Measurements from ENCODE around the gene TMPRSS9.
"Not testable (repeated sequence)": the region's sequence is repeated elsewhere in the genome, so short reads cannot be mapped to it uniquely, and the experiment has no call there.

The TMPRSS9 gene

DNA sequence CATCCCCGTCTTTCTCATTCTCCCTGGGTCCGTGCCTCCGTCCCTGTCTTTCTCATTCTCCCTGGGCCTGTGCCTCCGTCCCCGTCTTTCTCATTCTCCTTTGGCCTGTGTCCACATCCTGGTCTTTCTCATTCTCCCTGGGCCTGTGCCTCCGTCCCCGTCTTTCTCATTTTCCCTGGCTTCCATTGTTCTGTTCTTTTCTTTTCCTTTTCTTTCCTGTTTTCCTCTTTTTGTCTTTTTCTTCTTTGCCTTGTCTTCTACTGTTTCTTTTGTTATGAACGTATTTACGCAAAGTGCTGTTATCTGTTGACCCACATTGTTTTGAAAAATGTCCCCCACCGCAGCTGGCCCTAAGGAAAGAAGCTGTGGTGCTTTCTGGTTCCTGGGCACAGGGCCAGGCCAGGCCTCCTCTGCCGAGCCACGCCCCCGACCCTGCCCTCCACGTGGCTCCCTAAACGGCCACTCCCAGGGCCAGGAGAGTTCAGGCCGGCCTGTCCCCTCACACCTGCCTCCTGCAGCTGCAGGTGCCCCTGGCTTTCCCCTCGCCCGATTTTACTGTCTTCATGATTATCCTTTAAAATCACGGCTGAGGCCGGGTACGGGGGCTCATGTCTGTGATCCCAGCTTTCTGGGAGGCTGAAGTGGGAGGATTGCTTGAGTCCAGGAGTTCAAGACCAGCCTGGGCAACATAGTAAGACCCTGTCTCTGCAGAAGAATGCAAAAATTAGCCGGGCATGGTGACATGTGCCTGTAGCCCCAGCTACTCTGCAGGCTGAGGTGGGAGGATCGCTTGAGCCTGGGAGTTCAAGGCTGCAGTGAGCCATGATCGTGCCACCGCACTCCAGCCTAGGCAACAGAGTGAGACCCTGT lies 14.0 kb upstream of the TMPRSS9 start:
- Histone ChIP-seq H3K9ac (ENCODE audit: low read length) (no peak overlapping the region), H3K4me3 (ENCODE audit: low read depth in 1 of 2, low read length in 2 of 2) (no peak overlapping the region), H3K27me3 (ENCODE audit: control insufficient read depth in 1 of 2, insufficient read depth in 2 of 2, low read length in 2 of 2) (no peaks in the 10 kb centered on the region), H3K36me3 (ENCODE audit: insufficient read depth, low read length) (peaks cover 16% of the 10 kb centered on the region), H3K4me1 (ENCODE audit: insufficient read depth, low read length) (no peaks in the 10 kb centered on the region), H3K27ac (ENCODE audit: low read depth, low read length) (no peak overlapping the region), H3K9me3 (ENCODE audit: low read length) (no peaks in the 10 kb centered on the region)

DNA sequence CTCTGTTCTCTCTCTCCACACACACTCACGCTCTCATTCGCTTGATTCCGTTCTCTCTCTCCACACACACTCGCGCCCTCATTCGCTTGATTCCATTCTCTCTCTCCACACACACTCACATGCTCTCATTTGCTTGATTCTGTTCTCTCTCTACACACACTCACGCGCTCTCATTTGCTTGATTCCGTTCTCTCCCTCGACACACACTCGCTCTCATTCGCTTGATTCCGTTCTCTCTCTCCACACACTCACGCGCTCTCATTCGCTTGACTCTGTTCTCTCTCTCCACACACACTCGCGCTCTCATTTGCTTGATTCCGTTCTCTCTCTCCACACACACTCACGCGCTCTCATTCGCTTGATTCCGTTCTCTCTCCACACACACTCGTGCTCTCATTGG lies 10.2 kb upstream of the TMPRSS9 start:
- not testable (repeated sequence) for H3K27me3 ChIP-seq (ENCODE audit: control insufficient read depth in 1 of 2, insufficient read depth in 2 of 2, low read length in 2 of 2); H3K27ac ChIP-seq (ENCODE audit: low read depth, low read length); H3K36me3 ChIP-seq (ENCODE audit: insufficient read depth, low read length); H3K4me1 ChIP-seq (ENCODE audit: insufficient read depth, low read length); H3K9me3 ChIP-seq (ENCODE audit: low read length); H3K4me3 ChIP-seq (ENCODE audit: low read depth in 1 of 2, low read length in 2 of 2); H3K9ac ChIP-seq (ENCODE audit: low read length)

DNA sequence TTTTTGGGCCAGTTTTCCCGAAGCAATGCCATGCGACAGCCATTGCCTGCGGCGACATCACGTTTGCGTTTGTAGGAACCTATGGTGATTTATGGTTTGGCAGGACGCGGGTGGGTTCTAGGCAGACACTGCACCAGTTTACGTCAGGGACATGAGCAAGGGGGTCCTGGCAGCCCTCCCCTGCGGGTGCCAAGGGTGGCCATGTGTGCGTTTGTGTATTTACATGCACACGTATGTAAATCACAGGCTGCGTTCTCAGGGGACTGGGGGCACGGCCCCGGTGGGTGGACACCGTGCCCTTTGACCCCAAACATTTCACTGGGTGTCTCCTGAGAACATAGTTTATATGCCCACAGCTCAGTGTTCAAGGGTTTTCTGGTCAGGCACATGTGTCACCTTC lies 9.4 kb upstream of the TMPRSS9 start:
- H3K9ac ChIP-seq (ENCODE audit: low read length) = no peak overlapping the region
- H3K4me1 ChIP-seq (ENCODE audit: insufficient read depth, low read length) = no peaks in the 10 kb centered on the region
- no peaks in the 10 kb centered on the region for H3K9me3 ChIP-seq (ENCODE audit: low read length)
- no peak overlapping the region for H3K27ac ChIP-seq (ENCODE audit: low read depth, low read length)
- no peak overlapping the region for H3K4me3 ChIP-seq (ENCODE audit: low read depth in 1 of 2, low read length in 2 of 2)
- peaks cover 10% of the 10 kb centered on the region for H3K36me3 ChIP-seq (ENCODE audit: insufficient read depth, low read length)
- no peaks in the 10 kb centered on the region for H3K27me3 ChIP-seq (ENCODE audit: control insufficient read depth in 1 of 2, insufficient read depth in 2 of 2, low read length in 2 of 2)

DNA sequence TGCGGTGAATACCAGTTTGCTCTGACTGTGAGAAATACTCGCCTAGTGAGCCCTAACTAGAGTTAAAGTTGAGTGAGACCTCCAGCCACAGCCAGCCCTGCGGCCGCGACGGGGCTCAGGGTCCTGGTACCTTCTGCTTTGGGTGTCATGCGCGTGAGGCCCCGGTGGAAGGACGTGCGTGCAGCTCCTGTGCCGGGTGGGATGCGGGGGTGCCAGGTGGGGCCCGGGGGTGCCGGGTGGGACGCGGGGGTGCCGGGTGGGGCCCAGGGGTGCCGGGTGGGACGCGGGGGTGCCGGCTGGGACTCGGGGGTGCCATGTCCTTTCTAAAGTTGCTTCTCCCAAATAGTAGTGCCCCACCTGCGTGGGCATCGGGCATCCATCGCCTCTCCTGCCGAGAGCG lies 8.5 kb upstream of the TMPRSS9 start:
- Histone ChIP-seq H3K27ac (ENCODE audit: low read depth, low read length) (no peak overlapping the region), H3K4me1 (ENCODE audit: insufficient read depth, low read length) (no peaks in the 10 kb centered on the region), H3K27me3 (ENCODE audit: control insufficient read depth in 1 of 2, insufficient read depth in 2 of 2, low read length in 2 of 2) (no peaks in the 10 kb centered on the region), H3K9me3 (ENCODE audit: low read length) (no peaks in the 10 kb centered on the region), H3K4me3 (ENCODE audit: low read depth in 1 of 2, low read length in 2 of 2) (no peak overlapping the region), H3K9ac (ENCODE audit: low read length) (no peak overlapping the region), H3K36me3 (ENCODE audit: insufficient read depth, low read length) (peaks cover 10% of the 10 kb centered on the region)

DNA sequence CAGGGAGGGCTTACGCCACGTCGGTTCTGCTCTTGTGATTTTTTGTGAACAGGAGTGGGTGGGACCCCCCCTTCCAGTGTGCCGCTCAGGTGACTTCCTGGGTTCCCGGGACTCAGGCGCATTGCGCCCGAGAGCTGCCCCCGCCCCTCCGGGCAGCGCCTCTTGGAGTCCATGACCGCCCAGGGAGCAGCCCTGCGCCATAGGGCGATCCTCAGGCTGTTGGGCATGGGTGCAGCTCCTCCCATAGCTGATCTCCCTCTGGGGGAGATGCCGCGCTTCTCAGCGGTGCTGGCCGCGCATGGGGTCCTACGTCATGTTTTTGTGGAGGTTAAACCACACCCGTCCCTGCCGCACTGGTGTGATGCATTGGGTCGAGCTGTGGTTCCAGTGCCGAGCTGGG lies 7.9 kb upstream of the TMPRSS9 start:
- Histone ChIP-seq H3K9me3 (ENCODE audit: low read length) (no peaks in the 10 kb centered on the region), H3K27me3 (ENCODE audit: control insufficient read depth in 1 of 2, insufficient read depth in 2 of 2, low read length in 2 of 2) (no peaks in the 10 kb centered on the region), H3K27ac (ENCODE audit: low read depth, low read length) (no peak overlapping the region), H3K4me3 (ENCODE audit: low read depth in 1 of 2, low read length in 2 of 2) (no peak overlapping the region), H3K4me1 (ENCODE audit: insufficient read depth, low read length) (no peaks in the 10 kb centered on the region), H3K36me3 (ENCODE audit: insufficient read depth, low read length) (peaks cover 10% of the 10 kb centered on the region), H3K9ac (ENCODE audit: low read length) (no peak overlapping the region)

DNA sequence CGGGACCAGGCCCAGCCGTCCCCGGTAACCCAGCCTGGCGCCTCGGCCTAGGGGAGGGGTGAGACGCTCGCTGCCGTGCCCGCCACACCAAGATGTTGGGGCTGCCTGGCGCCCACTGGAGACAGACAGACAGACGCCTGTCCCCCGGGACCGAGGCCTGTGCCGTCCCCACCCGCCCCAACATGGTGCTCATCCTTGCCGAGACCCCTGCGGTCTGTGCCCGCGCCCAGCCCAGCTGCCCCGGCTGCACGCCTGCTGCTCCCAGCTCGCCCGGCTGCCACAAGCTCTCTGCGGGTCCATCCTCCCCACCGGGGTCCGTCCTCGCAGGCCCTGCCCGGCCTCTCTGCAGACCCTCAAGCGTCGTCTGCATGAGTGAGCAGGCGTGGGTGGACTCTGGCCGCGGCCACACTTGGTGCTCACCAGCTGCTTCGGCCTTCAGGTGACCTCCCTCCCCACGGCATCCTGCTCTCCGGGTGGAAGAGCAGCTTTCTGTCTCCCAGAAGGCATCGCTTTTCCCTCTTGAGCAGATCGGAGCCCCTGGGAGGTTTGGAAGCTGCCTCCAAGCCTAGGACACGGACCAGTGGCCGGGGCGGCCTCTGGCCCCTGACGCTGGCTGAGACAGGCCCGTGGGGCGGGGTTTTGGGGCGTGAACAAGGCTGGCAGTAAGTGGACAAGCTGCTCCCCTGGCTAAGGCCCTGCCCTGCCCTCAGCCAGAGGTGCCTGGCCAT lies 6.7 kb upstream of the TMPRSS9 start:
- Histone ChIP-seq H3K9me3 (ENCODE audit: low read length) (no peaks in the 10 kb centered on the region), H3K4me1 (ENCODE audit: insufficient read depth, low read length) (no peaks in the 10 kb centered on the region), H3K9ac (ENCODE audit: low read length) (no peak overlapping the region), H3K27me3 (ENCODE audit: control insufficient read depth in 1 of 2, insufficient read depth in 2 of 2, low read length in 2 of 2) (no peaks in the 10 kb centered on the region), H3K4me3 (ENCODE audit: low read depth in 1 of 2, low read length in 2 of 2) (no peak overlapping the region), H3K27ac (ENCODE audit: low read depth, low read length) (no peak overlapping the region), H3K36me3 (ENCODE audit: insufficient read depth, low read length) (peaks cover 10% of the 10 kb centered on the region)

DNA sequence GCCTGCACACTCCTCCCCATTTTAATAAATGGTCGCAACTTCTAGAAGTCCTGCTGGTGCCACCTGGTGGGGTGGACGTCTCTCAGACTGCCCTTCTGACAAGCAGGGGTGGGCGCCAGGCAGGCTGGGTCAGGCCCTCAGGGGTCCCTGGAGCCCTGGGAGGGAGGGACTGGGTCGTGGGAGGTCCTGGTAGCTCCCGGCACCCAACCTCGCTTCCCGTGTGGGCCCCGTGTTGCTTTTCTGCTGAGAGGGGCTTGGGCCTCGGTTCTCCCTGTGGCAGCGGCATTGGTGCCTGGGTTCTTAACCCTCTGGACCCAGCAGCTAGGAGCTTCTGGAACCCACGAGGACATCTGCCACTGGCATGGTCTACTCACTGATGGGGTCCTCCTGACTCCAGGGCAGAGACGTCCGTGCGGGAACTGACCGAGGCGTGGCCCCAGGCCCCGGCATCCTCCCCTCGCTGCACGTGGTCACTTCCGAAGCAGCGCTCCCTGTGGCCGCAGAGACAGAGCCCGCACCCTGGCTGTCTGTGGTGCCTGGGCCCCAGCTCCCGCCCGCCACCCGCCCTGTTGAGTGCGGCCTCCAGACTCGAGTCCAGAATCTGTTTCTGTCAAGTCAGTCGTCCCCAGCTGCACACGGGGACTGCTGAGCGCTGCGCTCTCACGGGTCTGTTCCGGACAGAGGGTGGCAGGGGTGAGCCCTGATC lies 6.0 kb upstream of the TMPRSS9 start:
- Histone ChIP-seq H3K4me1 (ENCODE audit: insufficient read depth, low read length) (no peaks in the 10 kb centered on the region), H3K27me3 (ENCODE audit: control insufficient read depth in 1 of 2, insufficient read depth in 2 of 2, low read length in 2 of 2) (no peaks in the 10 kb centered on the region), H3K36me3 (ENCODE audit: insufficient read depth, low read length) (peaks cover 5% of the 10 kb centered on the region), H3K9me3 (ENCODE audit: low read length) (no peaks in the 10 kb centered on the region), H3K27ac (ENCODE audit: low read depth, low read length) (no peak overlapping the region), H3K9ac (ENCODE audit: low read length) (no peak overlapping the region), H3K4me3 (ENCODE audit: low read depth in 1 of 2, low read length in 2 of 2) (no peak overlapping the region)

DNA sequence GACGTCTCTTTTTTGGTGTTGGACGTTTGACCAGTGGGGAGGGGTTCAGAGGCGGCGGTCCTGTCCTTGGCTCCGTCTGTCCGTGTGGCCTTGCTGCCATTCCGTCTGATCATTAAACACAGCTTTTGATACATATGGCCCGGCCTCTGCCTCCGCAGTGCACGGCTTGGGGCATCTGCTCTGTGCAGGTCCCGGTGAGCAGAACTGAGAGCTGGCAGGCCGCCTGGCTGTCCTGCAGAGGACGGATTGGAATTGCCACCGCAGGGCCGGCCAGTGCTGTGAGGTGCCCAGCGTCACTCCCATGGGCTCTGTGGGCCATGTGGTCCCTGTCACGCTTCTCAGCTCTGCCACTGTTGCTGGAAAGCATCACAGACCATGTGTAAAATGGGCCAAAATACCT lies 5.4 kb upstream of the TMPRSS9 start:
- Histone ChIP-seq H3K9ac (ENCODE audit: low read length) (no peak overlapping the region), H3K36me3 (ENCODE audit: insufficient read depth, low read length) (peaks cover 4% of the 10 kb centered on the region), H3K4me3 (ENCODE audit: low read depth in 1 of 2, low read length in 2 of 2) (no peak overlapping the region), H3K9me3 (ENCODE audit: low read length) (no peaks in the 10 kb centered on the region), H3K4me1 (ENCODE audit: insufficient read depth, low read length) (no peaks in the 10 kb centered on the region), H3K27ac (ENCODE audit: low read depth, low read length) (no peak overlapping the region), H3K27me3 (ENCODE audit: control insufficient read depth in 1 of 2, insufficient read depth in 2 of 2, low read length in 2 of 2) (peaks cover 0 to under 1% of the 10 kb centered on the region in 2 donors)

DNA sequence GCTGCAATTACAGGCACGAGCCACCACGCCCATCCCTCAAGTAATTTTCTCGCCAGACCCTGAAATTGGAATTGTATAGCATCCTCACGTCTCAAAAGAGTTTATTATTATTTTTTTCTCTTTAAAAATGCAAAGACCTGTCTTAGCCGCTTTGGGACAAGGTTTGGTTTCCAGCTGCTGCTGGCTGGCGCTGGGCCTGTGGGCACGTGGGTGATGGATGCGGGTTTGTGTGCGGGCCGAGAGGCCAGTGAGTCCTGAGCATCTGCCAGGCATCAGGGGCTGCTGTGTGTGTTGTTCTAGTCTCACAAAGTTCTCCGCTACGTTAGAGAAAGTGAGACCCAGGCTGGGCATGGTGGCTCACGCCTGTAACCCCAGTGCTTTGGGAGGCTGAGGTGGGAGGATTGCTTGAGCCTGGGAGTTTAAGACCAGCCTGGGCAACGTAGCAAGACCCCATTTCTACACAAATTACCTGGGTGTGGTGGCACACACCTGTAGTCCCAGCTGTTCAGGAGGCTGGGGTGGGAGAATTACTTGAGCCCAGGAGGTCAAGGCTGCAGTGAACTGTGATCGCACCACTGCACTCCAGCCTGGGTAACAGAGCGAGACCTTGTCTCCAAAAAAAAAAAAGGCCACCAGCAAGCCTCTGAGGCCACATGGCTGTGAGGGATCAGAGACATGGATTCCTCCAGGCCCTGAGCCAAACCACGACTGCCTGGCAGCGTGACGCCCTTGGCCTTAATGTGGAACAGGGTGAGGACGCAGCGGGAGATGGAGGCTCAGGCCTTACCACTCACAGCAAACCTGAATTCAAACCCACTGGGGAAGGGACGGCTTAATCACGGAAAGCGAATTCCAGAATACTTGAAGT lies 4.7 kb upstream of the TMPRSS9 start:
- Histone ChIP-seq H3K4me1 (ENCODE audit: insufficient read depth, low read length) (no peaks in the 10 kb centered on the region), H3K4me3 (ENCODE audit: low read depth in 1 of 2, low read length in 2 of 2) (no peak overlapping the region), H3K27ac (ENCODE audit: low read depth, low read length) (no peak overlapping the region), H3K9me3 (ENCODE audit: low read length) (no peaks in the 10 kb centered on the region), H3K9ac (ENCODE audit: low read length) (no peak overlapping the region), H3K27me3 (ENCODE audit: control insufficient read depth in 1 of 2, insufficient read depth in 2 of 2, low read length in 2 of 2) (peaks cover 0 to 8% of the 10 kb centered on the region in 2 donors), H3K36me3 (ENCODE audit: insufficient read depth, low read length) (peaks cover 4% of the 10 kb centered on the region)

DNA sequence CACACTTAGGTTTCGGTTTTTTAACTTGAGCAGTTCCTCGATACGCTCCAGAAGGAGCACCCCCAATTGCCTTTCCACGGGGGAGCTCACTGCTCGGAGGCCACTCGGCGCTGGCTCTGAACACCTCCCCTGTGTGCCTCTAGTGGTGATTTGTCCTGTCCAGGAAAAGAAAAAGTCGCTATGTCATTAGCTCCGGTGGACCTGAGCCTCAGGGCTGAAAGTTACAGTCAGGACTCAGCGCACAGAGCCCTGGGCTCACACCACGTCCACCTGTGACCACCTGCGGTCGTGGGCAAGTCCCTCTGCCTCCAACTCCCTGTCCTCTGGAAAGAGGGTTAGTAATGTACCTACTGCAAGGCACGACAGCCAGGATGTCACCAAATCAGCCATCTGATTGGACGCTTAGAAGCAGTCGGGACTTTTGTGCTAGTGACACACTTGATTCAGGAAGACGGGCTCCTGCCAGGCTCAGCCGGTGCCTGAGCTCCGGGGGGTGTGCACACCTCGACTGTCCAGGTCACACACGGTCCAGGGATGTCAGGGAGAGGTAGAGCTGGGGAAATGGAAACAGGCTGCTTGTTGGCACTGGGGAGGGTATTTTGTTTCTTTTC lies 3.9 kb upstream of the TMPRSS9 start:
- no peaks in the 10 kb centered on the region for H3K9me3 ChIP-seq (ENCODE audit: low read length)
- no peak overlapping the region for H3K9ac ChIP-seq (ENCODE audit: low read length)
- no peaks in the 10 kb centered on the region for H3K36me3 ChIP-seq (ENCODE audit: insufficient read depth, low read length)
- H3K4me1 ChIP-seq (ENCODE audit: insufficient read depth, low read length) = no peaks in the 10 kb centered on the region
- H3K4me3 ChIP-seq (ENCODE audit: low read depth in 1 of 2, low read length in 2 of 2) = no peak overlapping the region
- H3K27me3 ChIP-seq (ENCODE audit: control insufficient read depth in 1 of 2, insufficient read depth in 2 of 2, low read length in 2 of 2) = peaks cover 0 to 13% of the 10 kb centered on the region in 2 donors
- H3K27ac ChIP-seq (ENCODE audit: low read depth, low read length) = no peak overlapping the region

Measured in muscle layer of colon (tissue), 2 donors.